Gastroesophageal sphincter (tissue), 4 donors: ENCODE results near the gene NHEJ1. TPM values are rescaled to one million over a fixed set of nuclear protein-coding genes. Genes with fewer than 3 reads are reported as not detected.

ENCODE experiments used
- ATAC-seq: fragments of 150-250 bp; one replicate; pipeline ENCODE4 v1.9.1; 2016; ENCODE audit warnings: mild to moderate bottlenecking, moderate library complexity
- H3K27ac ChIP-seq, 4 donors: fragments of 200-600 bp; sonication (generic) in 3 of 4; 1 replicate in 3 of 4; 2 replicates in 1 of 4; pipeline ENCODE4 v1.5.1; 2016 to 2019
- H3K27me3 ChIP-seq: fragments of 200-600 bp; sonication (generic); one replicate; pipeline ENCODE4 v1.5.1; 2019
- H3K36me3 ChIP-seq, 2 donors: fragments of 200-600 bp; sonication (generic); one replicate each; pipeline ENCODE4 v1.5.1; 2019; ENCODE audit warnings: control low read depth in 1 of 2
- H3K4me1 ChIP-seq, 3 donors: fragments of 200-600 bp; sonication (generic); 1 replicate in 2 of 3; 2 replicates in 1 of 3; pipeline ENCODE4 v1.5.1; 2016 to 2019; ENCODE audit warnings: control low read depth in 2 of 3
- H3K4me3 ChIP-seq, 2 donors: fragments of 200-600 bp; sonication (generic); one replicate each; pipeline ENCODE4 v1.5.1; 2019; ENCODE audit warnings: mild to moderate bottlenecking in 1 of 2, moderate library complexity in 1 of 2
- H3K9me3 ChIP-seq, 3 donors: fragments of 200-600 bp; sonication (generic); one replicate each; pipeline ENCODE4 v1.5.1; 2017 to 2019; ENCODE audit warnings: control low read depth in 2 of 3
- EP300 ChIP-seq: sonication (generic); formaldehyde crosslinking; IDR thresholded peaks from one replicate; pipeline ENCODE4 v1.6.1; 2017; ENCODE audit warnings: antibody characterized with exemption, mild to moderate bottlenecking
- POLR2A ChIP-seq, 2 donors: fragments of 450-650 bp; IDR thresholded peaks; one replicate each; pipeline ENCODE4 v1.6.1; 2017; ENCODE audit warnings: antibody characterized with exemption in 2 of 2, mild to moderate bottlenecking in 2 of 2, moderate library complexity in 1 of 2
- POLR2AphosphoS5 ChIP-seq: sonication (generic); formaldehyde crosslinking; IDR thresholded peaks from one replicate; pipeline ENCODE4 v1.6.1; 2017; ENCODE audit warnings: antibody characterized with exemption
- WGBS, 2 donors: methylation state at CpG; one replicate each; pipeline ENCODE4 v1.1.5; 2018; ENCODE audit warnings: low coverage in 1 of 2; 5-methylcytosine and 5-hydroxymethylcytosine counted together
- total RNA-seq, 4 donors: library from RNA; depleted of rRNA; stranded (reverse); fragments of >200 nt; gene quantifications; one replicate each; pipeline ENCODE4 v1.1.0, GENCODE V29; 2016
- TF ChIP-seq, protein P1 (sequence below), 4 experiments: fragments of 200-600 bp in 2 of 4; fragments of 450-650 bp in 2 of 4; sonication (generic) in 1 of 4; IDR thresholded peaks; one replicate each; pipeline ENCODE4 v1.5.1; 2017 to 2019; ENCODE audit warnings: antibody characterized with exemption in 4 of 4, mild to moderate bottlenecking in 2 of 4, moderate library complexity in 2 of 4

The NHEJ1 gene
- total RNA-seq, 4 donors from 2014 or later, result 12.8 to 25.5 (median 17.4) TPM

DNA sequence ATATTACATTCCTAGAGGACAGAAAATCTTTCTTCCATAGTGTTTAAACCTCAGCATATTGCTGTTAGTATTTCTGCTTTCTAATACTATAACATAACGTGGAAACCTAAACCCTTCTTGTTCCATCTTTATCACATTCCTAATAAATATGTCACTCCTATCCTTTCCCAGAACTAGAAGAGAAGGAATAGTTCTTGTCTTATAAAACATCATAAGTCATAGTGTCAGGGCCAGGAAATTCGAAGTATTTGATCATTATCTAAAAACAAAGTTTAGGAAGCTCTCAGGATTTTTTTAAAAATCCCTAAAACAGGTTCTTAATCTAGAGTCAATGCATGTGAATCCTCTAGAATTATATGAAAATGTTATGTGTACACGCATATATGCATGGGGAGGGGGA lies 2.0 kb downstream of the NHEJ1 start:
- no peak for ATAC-seq
- Histone ChIP-seq H3K4me1 (peaks cover 0 to 20% (median 4%) of the 10 kb centered on the region in 3 donors), H3K4me3 (no peak overlapping the region), H3K27me3 (no peaks in the 10 kb centered on the region), H3K27ac (no peak overlapping the region), H3K36me3 (peaks cover 0 to 43% of the 10 kb centered on the region in 2 donors), H3K9me3 (no peaks in the 10 kb centered on the region)
- TF ChIP-seq POLR2A (IDR thresholded peaks at IDR 0.05), result no peak
- TF ChIP-seq POLR2AphosphoS5, result no peak
- TF ChIP-seq EP300, result no peak
- TF ChIP-seq, protein P1, sequence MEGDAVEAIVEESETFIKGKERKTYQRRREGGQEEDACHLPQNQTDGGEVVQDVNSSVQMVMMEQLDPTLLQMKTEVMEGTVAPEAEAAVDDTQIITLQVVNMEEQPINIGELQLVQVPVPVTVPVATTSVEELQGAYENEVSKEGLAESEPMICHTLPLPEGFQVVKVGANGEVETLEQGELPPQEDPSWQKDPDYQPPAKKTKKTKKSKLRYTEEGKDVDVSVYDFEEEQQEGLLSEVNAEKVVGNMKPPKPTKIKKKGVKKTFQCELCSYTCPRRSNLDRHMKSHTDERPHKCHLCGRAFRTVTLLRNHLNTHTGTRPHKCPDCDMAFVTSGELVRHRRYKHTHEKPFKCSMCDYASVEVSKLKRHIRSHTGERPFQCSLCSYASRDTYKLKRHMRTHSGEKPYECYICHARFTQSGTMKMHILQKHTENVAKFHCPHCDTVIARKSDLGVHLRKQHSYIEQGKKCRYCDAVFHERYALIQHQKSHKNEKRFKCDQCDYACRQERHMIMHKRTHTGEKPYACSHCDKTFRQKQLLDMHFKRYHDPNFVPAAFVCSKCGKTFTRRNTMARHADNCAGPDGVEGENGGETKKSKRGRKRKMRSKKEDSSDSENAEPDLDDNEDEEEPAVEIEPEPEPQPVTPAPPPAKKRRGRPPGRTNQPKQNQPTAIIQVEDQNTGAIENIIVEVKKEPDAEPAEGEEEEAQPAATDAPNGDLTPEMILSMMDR (IDR thresholded peaks at IDR 0.05), result no peak
- WGBS, 2 donors, result 88 to 90% methylated on average over 3 of the region's 3 CpGs

DNA sequence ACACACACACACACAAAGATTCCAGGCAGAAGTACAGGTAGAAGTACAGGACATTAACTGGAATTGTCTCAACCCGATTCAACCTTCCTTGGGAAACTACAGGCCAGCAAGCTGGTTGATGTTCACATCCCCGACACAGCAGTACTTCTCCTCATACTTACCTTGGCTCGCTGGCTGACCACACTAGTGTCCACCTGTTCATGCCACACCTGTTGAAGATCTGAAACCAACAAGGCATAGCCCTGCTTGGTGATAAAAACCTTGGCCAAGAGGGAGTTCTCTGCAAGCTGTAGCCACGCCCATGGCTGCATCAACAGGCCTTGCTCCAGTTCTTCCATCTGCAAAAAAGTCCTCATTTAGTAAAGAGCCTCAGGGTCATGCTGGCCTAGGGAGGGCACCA lies 2.6 kb downstream of the NHEJ1 start:
- WGBS, 2 donors, result 84 to 92% methylated on average over 2 to 4 of the region's 4 CpGs
- Histone ChIP-seq H3K36me3 (peaks cover 0 to 48% of the 10 kb centered on the region in 2 donors), H3K9me3 (no peaks in the 10 kb centered on the region), H3K4me1 (peaks cover 0 to 20% (median 4%) of the 10 kb centered on the region in 3 donors), H3K27ac (no peak overlapping the region), H3K4me3 (no peak overlapping the region), H3K27me3 (no peaks in the 10 kb centered on the region)
- no peak for ATAC-seq
- TF ChIP-seq EP300 (no peak), POLR2AphosphoS5 (no peak), POLR2A (IDR thresholded peaks at IDR 0.05) (no peak)
- TF ChIP-seq, protein P1 (IDR thresholded peaks at IDR 0.05), result no peak

DNA sequence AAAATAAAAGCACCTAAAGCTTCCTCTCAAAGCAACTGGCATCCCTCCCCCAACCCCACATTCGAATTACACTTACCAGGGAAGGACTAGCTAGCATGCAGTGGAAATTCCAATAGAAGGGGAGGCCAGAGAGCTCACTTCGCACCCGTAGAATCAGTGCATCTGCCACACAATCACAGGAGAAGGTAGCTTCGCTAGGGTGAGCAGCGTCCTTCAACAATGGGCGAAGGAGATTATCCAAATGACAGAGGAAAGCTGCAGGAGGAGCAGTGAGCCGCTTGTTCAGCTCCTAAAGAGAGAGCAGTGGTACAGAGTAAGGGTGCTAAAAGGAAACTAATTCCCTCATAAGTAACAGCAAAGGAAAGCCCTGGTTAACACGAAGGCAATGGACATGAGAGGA lies 3.2 kb downstream of the NHEJ1 start:
- 86% methylated on average over 3 to 5 of the region's 8 CpGs for WGBS, 2 donors
- no peak for ATAC-seq
- peaks cover 0 to 55% of the 10 kb centered on the region in 2 donors for H3K36me3 ChIP-seq

DNA sequence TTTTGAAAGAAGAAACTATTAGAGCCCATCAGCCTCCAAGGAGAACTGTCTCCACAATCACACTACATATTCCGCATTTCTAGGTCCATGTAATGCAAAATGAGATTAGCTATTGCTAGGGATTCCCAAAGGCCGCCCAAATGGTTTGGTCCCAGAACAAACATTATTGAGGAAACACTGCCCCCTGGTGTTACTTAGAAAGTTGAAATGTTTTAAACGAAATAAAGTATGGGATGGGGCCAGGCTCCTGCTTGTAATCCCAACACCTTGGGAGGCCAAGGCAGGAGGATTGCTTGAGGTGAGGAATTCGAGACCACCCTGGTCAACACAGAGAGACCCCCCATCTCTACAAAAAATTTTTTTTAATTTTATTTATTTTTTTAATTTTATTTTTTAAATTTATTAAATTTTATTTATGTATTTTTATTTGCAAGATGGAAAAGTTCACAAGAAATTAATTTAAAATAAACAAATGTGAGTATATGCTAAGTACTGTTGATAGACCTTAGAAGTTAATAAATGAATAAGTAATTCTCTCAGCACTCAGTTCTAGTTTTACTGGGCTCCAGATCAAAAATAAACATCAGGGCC lies 5.5 kb downstream of the NHEJ1 start:
- ATAC-seq, result peak; percentile 50
- H3K4me1 ChIP-seq, result peaks cover 0 to 12% (median 4%) of the 10 kb centered on the region in 3 donors
- no peaks in the 10 kb centered on the region for H3K9me3 ChIP-seq
- peaks cover 0 to 65% of the 10 kb centered on the region in 2 donors for H3K36me3 ChIP-seq
- WGBS, 2 donors, result 4 to 8% methylated on average over 4 of the region's 4 CpGs
- no peaks in the 10 kb centered on the region for H3K27me3 ChIP-seq
- H3K27ac ChIP-seq, result no peak overlapping the region
- no peak overlapping the region for H3K4me3 ChIP-seq
- TF ChIP-seq, protein P1 (IDR thresholded peaks at IDR 0.05), result peak; percentile 56 to 84 (median 67)
- TF ChIP-seq POLR2A (IDR thresholded peaks at IDR 0.05), result no peak

More for the DNA sequence above, 3.2 kb downstream of the NHEJ1 start:
- H3K27ac ChIP-seq, result no peak overlapping the region
- H3K9me3 ChIP-seq, result no peaks in the 10 kb centered on the region
- no peak overlapping the region for H3K4me3 ChIP-seq
- H3K4me1 ChIP-seq, result peaks cover 0 to 20% (median 4%) of the 10 kb centered on the region in 3 donors
- H3K27me3 ChIP-seq, result no peaks in the 10 kb centered on the region
- no peak for TF ChIP-seq EP300

DNA sequence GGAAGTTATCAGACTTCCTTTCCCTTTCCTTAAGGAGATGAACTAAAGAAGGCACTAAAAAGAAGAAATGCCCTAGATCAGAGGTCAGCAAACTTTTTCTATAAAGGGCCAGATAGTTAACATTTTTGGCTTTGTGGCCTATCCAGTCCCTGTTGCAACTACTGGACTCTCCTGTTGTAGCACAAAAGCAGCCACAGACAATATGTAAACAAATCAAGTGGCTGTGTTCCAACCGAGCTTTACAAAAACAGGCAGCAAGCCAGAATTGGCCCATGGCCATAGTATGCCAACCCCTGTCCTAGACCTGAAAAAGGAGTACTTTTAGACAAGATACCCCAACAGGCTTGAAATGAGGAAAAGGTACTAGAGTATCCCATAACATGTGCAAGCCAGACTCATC lies 10.9 kb downstream of the NHEJ1 start:
- Histone ChIP-seq H3K4me3 (no peak overlapping the region), H3K27me3 (no peaks in the 10 kb centered on the region), H3K4me1 (peaks cover 0 to 9% (median 0%) of the 10 kb centered on the region in 3 donors), H3K9me3 (no peaks in the 10 kb centered on the region), H3K36me3 (peaks cover 0 to 74% of the 10 kb centered on the region in 2 donors), H3K27ac (no peak overlapping the region)
- no peak for TF ChIP-seq POLR2AphosphoS5
- no peak for TF ChIP-seq POLR2A (IDR thresholded peaks at IDR 0.05)
- TF ChIP-seq, protein P1 (IDR thresholded peaks at IDR 0.05), result no peak
- no peak for TF ChIP-seq EP300
- ATAC-seq, result no peak
- WGBS, 2 donors, result 0% methylated on average over 1 of the region's 1 CpG
